Measurements from ENCODE around the gene FYCO1.
"Not testable (repeated sequence)": the region's sequence is repeated elsewhere in the genome, so short reads cannot be mapped to it uniquely, and the experiment has no call there.

Gene FYCO1

GRCh38 chr3:45995236-45996192 is at the start of gene FYCO1:
Gene FYCO1 (minus strand): TSS chr3:45995824. CDS start chr3:45984910, 10,914 bp downstream.
- H3K36me3 ChIP-seq (ENCODE audit: control insufficient read depth in 1 of 2, insufficient read depth in 2 of 2, low read length in 2 of 2): no peaks in the 10 kb centered on the region
- no peaks in the 10 kb centered on the region for H3K27me3 ChIP-seq (ENCODE audit: low read depth, low read length)
- peak within 1 kb of the TSS; percentile 90 for H3K27ac ChIP-seq (ENCODE audit: low read length)
- peaks cover 0 to 38% of the 10 kb centered on the region in 2 donors for H3K4me1 ChIP-seq (ENCODE audit: control insufficient read depth in 1 of 2, insufficient read depth in 2 of 2, low read length in 2 of 2)
- no peaks in the 10 kb centered on the region for H3K9me3 ChIP-seq (ENCODE audit: control insufficient read depth in 1 of 2, low read length in 2 of 2)
- H3K4me3 ChIP-seq (ENCODE audit: low read depth in 1 of 2, low read length in 2 of 2): peak within 1 kb of the TSS; percentile 82 to 88

- Histone ChIP-seq H3K4me1 (ENCODE audit: control insufficient read depth in 1 of 2, insufficient read depth in 2 of 2, low read length in 2 of 2) (no peaks in the 10 kb centered on the region), H3K9me3 (ENCODE audit: control insufficient read depth in 1 of 2, low read length in 2 of 2) (no peaks in the 10 kb centered on the region), H3K4me3 (ENCODE audit: low read depth in 1 of 2, low read length in 2 of 2) (no peak overlapping the region), H3K27ac (ENCODE audit: low read length) (no peak overlapping the region), H3K27me3 (ENCODE audit: low read depth, low read length) (no peaks in the 10 kb centered on the region), H3K36me3 (ENCODE audit: control insufficient read depth in 1 of 2, insufficient read depth in 2 of 2, low read length in 2 of 2) (no peaks in the 10 kb centered on the region)
Measured at GRCh38 chr3:46038916-46039315, 43.3 kb upstream of the FYCO1 start.

- not testable (repeated sequence) for H3K9me3 ChIP-seq (ENCODE audit: control insufficient read depth in 1 of 2, low read length in 2 of 2); H3K4me3 ChIP-seq (ENCODE audit: low read depth in 1 of 2, low read length in 2 of 2)
Measured at GRCh38 chr3:46038071-46038470, 42.4 kb upstream of the FYCO1 start.

GRCh38 chr3:46036191-46036590 is 40.6 kb upstream of the FYCO1 start:
- no peaks in the 10 kb centered on the region for H3K36me3 ChIP-seq (ENCODE audit: control insufficient read depth in 1 of 2, insufficient read depth in 2 of 2, low read length in 2 of 2)
- no peak overlapping the region for H3K4me3 ChIP-seq (ENCODE audit: low read depth in 1 of 2, low read length in 2 of 2)
- no peaks in the 10 kb centered on the region for H3K9me3 ChIP-seq (ENCODE audit: control insufficient read depth in 1 of 2, low read length in 2 of 2)
- no peak overlapping the region for H3K27ac ChIP-seq (ENCODE audit: low read length)
- no peaks in the 10 kb centered on the region for H3K27me3 ChIP-seq (ENCODE audit: low read depth, low read length)
- H3K4me1 ChIP-seq (ENCODE audit: control insufficient read depth in 1 of 2, insufficient read depth in 2 of 2, low read length in 2 of 2): no peaks in the 10 kb centered on the region

More at GRCh38 chr3:46038071-46038470, 42.4 kb upstream of the FYCO1 start:
- not testable (repeated sequence) for H3K4me1 ChIP-seq (ENCODE audit: control insufficient read depth in 1 of 2, insufficient read depth in 2 of 2, low read length in 2 of 2); H3K36me3 ChIP-seq (ENCODE audit: control insufficient read depth in 1 of 2, insufficient read depth in 2 of 2, low read length in 2 of 2); H3K27ac ChIP-seq (ENCODE audit: low read length); H3K27me3 ChIP-seq (ENCODE audit: low read depth, low read length)

GRCh38 chr3:46031747-46032146 is 36.1 kb upstream of the FYCO1 start:
- no peaks in the 10 kb centered on the region for H3K27me3 ChIP-seq (ENCODE audit: low read depth, low read length)
- H3K27ac ChIP-seq (ENCODE audit: low read length): no peak overlapping the region
- H3K4me3 ChIP-seq (ENCODE audit: low read depth in 1 of 2, low read length in 2 of 2): no peak overlapping the region
- peaks cover 0 to 2% of the 10 kb centered on the region in 2 donors for H3K9me3 ChIP-seq (ENCODE audit: control insufficient read depth in 1 of 2, low read length in 2 of 2)
- no peaks in the 10 kb centered on the region for H3K36me3 ChIP-seq (ENCODE audit: control insufficient read depth in 1 of 2, insufficient read depth in 2 of 2, low read length in 2 of 2)
- no peaks in the 10 kb centered on the region for H3K4me1 ChIP-seq (ENCODE audit: control insufficient read depth in 1 of 2, insufficient read depth in 2 of 2, low read length in 2 of 2)

GRCh38 chr3:46031269-46031668 is 35.6 kb upstream of the FYCO1 start:
- H3K9me3 ChIP-seq (ENCODE audit: control insufficient read depth in 1 of 2, low read length in 2 of 2): peaks cover 0 to 2% of the 10 kb centered on the region in 2 donors
- no peak overlapping the region for H3K4me3 ChIP-seq (ENCODE audit: low read depth in 1 of 2, low read length in 2 of 2)
- no peaks in the 10 kb centered on the region for H3K36me3 ChIP-seq (ENCODE audit: control insufficient read depth in 1 of 2, insufficient read depth in 2 of 2, low read length in 2 of 2)
- H3K4me1 ChIP-seq (ENCODE audit: control insufficient read depth in 1 of 2, insufficient read depth in 2 of 2, low read length in 2 of 2): no peaks in the 10 kb centered on the region
- H3K27ac ChIP-seq (ENCODE audit: low read length): no peak overlapping the region
- H3K27me3 ChIP-seq (ENCODE audit: low read depth, low read length): no peaks in the 10 kb centered on the region

GRCh38 chr3:46030626-46031025 is 35.0 kb upstream of the FYCO1 start:
- Histone ChIP-seq H3K36me3 (ENCODE audit: control insufficient read depth in 1 of 2, insufficient read depth in 2 of 2, low read length in 2 of 2) (no peaks in the 10 kb centered on the region), H3K4me3 (ENCODE audit: low read depth in 1 of 2, low read length in 2 of 2) (no peak overlapping the region), H3K4me1 (ENCODE audit: control insufficient read depth in 1 of 2, insufficient read depth in 2 of 2, low read length in 2 of 2) (no peaks in the 10 kb centered on the region), H3K27me3 (ENCODE audit: low read depth, low read length) (no peaks in the 10 kb centered on the region), H3K27ac (ENCODE audit: low read length) (no peak overlapping the region), H3K9me3 (ENCODE audit: control insufficient read depth in 1 of 2, low read length in 2 of 2) (peaks cover 0 to 2% of the 10 kb centered on the region in 2 donors)

GRCh38 chr3:46029953-46030543 is 34.4 kb upstream of the FYCO1 start:
- no peak overlapping the region for H3K4me3 ChIP-seq (ENCODE audit: low read depth in 1 of 2, low read length in 2 of 2)
- H3K36me3 ChIP-seq (ENCODE audit: control insufficient read depth in 1 of 2, insufficient read depth in 2 of 2, low read length in 2 of 2): no peaks in the 10 kb centered on the region
- H3K27me3 ChIP-seq (ENCODE audit: low read depth, low read length): no peaks in the 10 kb centered on the region
- H3K4me1 ChIP-seq (ENCODE audit: control insufficient read depth in 1 of 2, insufficient read depth in 2 of 2, low read length in 2 of 2): no peaks in the 10 kb centered on the region
- peaks cover 0 to 2% of the 10 kb centered on the region in 2 donors for H3K9me3 ChIP-seq (ENCODE audit: control insufficient read depth in 1 of 2, low read length in 2 of 2)
- H3K27ac ChIP-seq (ENCODE audit: low read length): no peak overlapping the region

GRCh38 chr3:46027736-46028397 is 32.2 kb upstream of the FYCO1 start:
- Histone ChIP-seq H3K36me3 (ENCODE audit: control insufficient read depth in 1 of 2, insufficient read depth in 2 of 2, low read length in 2 of 2) (no peaks in the 10 kb centered on the region), H3K4me3 (ENCODE audit: low read depth in 1 of 2, low read length in 2 of 2) (no peak overlapping the region), H3K27me3 (ENCODE audit: low read depth, low read length) (no peaks in the 10 kb centered on the region), H3K9me3 (ENCODE audit: control insufficient read depth in 1 of 2, low read length in 2 of 2) (peaks cover 0 to 2% of the 10 kb centered on the region in 2 donors), H3K27ac (ENCODE audit: low read length) (no peak overlapping the region), H3K4me1 (ENCODE audit: control insufficient read depth in 1 of 2, insufficient read depth in 2 of 2, low read length in 2 of 2) (no peaks in the 10 kb centered on the region)

GRCh38 chr3:46027021-46027705 is 31.5 kb upstream of the FYCO1 start, which contains the start of gene XCR1:
Gene XCR1 (minus strand): TSS chr3:46027483. CDS start chr3:46021947, 5,536 bp downstream.
- Histone ChIP-seq H3K9me3 (ENCODE audit: control insufficient read depth in 1 of 2, low read length in 2 of 2) (peaks cover 0 to 2% of the 10 kb centered on the region in 2 donors), H3K27ac (ENCODE audit: low read length) (no peak within 1 kb of the TSS), H3K36me3 (ENCODE audit: control insufficient read depth in 1 of 2, insufficient read depth in 2 of 2, low read length in 2 of 2) (no peaks in the 10 kb centered on the region), H3K4me3 (ENCODE audit: low read depth in 1 of 2, low read length in 2 of 2) (no peak within 1 kb of the TSS), H3K4me1 (ENCODE audit: control insufficient read depth in 1 of 2, insufficient read depth in 2 of 2, low read length in 2 of 2) (no peaks in the 10 kb centered on the region), H3K27me3 (ENCODE audit: low read depth, low read length) (no peaks in the 10 kb centered on the region)

- no peaks in the 10 kb centered on the region for H3K36me3 ChIP-seq (ENCODE audit: control insufficient read depth in 1 of 2, insufficient read depth in 2 of 2, low read length in 2 of 2)
- no peak overlapping the region for H3K27ac ChIP-seq (ENCODE audit: low read length)
- H3K4me1 ChIP-seq (ENCODE audit: control insufficient read depth in 1 of 2, insufficient read depth in 2 of 2, low read length in 2 of 2): no peaks in the 10 kb centered on the region
- no peaks in the 10 kb centered on the region for H3K27me3 ChIP-seq (ENCODE audit: low read depth, low read length)
- no peak overlapping the region for H3K4me3 ChIP-seq (ENCODE audit: low read depth in 1 of 2, low read length in 2 of 2)
- H3K9me3 ChIP-seq (ENCODE audit: control insufficient read depth in 1 of 2, low read length in 2 of 2): peaks cover 0 to 2% of the 10 kb centered on the region in 2 donors
Measured at GRCh38 chr3:46025139-46025538, 29.5 kb upstream of the FYCO1 start.
